Measurements from ENCODE around the gene OR51B2.

- TF ChIP-seq CTCF (IDR thresholded peaks at IDR 0.05) (no peak), ZFX (IDR thresholded peaks at IDR 0.05; ENCODE audit: borderline replicate concordance) (no peak)
Measured at GRCh38 chr11:5279471-5280090, 44.5 kb downstream of the OR51B2 start.
